ENCODE data around the gene HIF3A.

The HIF3A gene

GRCh38 chr19:46298479-46299003 is 1.7 kb downstream of the HIF3A start:
- no peak overlapping the region for H4K8ac ChIP-seq (ENCODE audit: low read depth, low read length)
- peak overlapping the region; percentile 4 for H3K4me2 ChIP-seq (ENCODE audit: insufficient read depth, low read length, poor library complexity, severe bottlenecking)
- no peak overlapping the region for H3K27ac ChIP-seq (replicated peaks; ENCODE audit: low read length)
- H3K79me1 ChIP-seq (ENCODE audit: low read depth, low read length), result peaks cover 4% of the 10 kb centered on the region
- peaks cover 0 to 4% of the 10 kb centered on the region in 2 donors for H3K9me3 ChIP-seq (replicated peaks in 1 of 2; ENCODE audit: control insufficient read depth in 2 of 2, insufficient read depth in 1 of 2, low read depth in 1 of 2, low read length in 2 of 2)
- whole genome bisulfite sequencing, 2 donors (ENCODE audit: extremely low coverage in 2 of 2, insufficient read length in 2 of 2, insufficient replicate concordance in 1 of 2), result no CpG with 5 or more reads among the region's 7 CpGs
- no peak overlapping the region for H3K9ac ChIP-seq (ENCODE audit: low read depth, low read length, poor library complexity)
- H3K4ac ChIP-seq (ENCODE audit: low read length), result no peak overlapping the region
- peaks cover 10 to 24% of the 10 kb centered on the region in 2 donors for H3K4me1 ChIP-seq (ENCODE audit: control insufficient read depth in 2 of 2, insufficient read depth in 1 of 2, low read depth in 1 of 2, low read length in 2 of 2)
- peak overlapping the region; percentile 68 for H2BK120ac ChIP-seq (ENCODE audit: low read depth, low read length)
- peak overlapping the region; percentile 34 for H2BK5ac ChIP-seq (ENCODE audit: low read length)
- peak overlapping the region; percentile 90 for H2BK12ac ChIP-seq (ENCODE audit: low read length)
- H4K91ac ChIP-seq (ENCODE audit: low read depth, low read length, poor library complexity), result no peak overlapping the region
- peak overlapping the region; percentile 62 for H2BK15ac ChIP-seq (ENCODE audit: low read length)
- no peaks in the 10 kb centered on the region for H3K27me3 ChIP-seq (ENCODE audit: control insufficient read depth in 3 of 3, insufficient read depth in 3 of 3, low read depth in 1 of 3, low read length in 3 of 3)
- H3K14ac ChIP-seq (ENCODE audit: low read length), result no peak overlapping the region
- H3K23ac ChIP-seq (ENCODE audit: low read depth, low read length, poor library complexity), result no peak overlapping the region
- no peak overlapping the region for H2AFZ ChIP-seq (ENCODE audit: low read length)
- H2AK5ac ChIP-seq (ENCODE audit: low read depth, low read length), result peak overlapping the region; percentile 99
- H3K4me3 ChIP-seq (ENCODE audit: low read length in 2 of 2), result no peak overlapping the region
- peak overlapping the region; percentile 85 for H3K18ac ChIP-seq (ENCODE audit: low read length)
- DNase-seq (ENCODE audit: low spot score), result no peak
- no peaks in the 10 kb centered on the region for H3K36me3 ChIP-seq (replicated peaks in 1 of 2; ENCODE audit: control insufficient read depth in 2 of 2, insufficient read depth in 2 of 2, low read length in 2 of 2)

- no peak overlapping the region for H4K8ac ChIP-seq (ENCODE audit: low read depth, low read length)
- no peak for DNase-seq (ENCODE audit: low spot score)
- peak overlapping the region; percentile 62 for H2BK15ac ChIP-seq (ENCODE audit: low read length)
- H3K4me2 ChIP-seq (ENCODE audit: insufficient read depth, low read length, poor library complexity, severe bottlenecking), result peak overlapping the region; percentile 4
- no peak overlapping the region for H2AFZ ChIP-seq (ENCODE audit: low read length)
- no peaks in the 10 kb centered on the region for H3K27me3 ChIP-seq (ENCODE audit: control insufficient read depth in 3 of 3, insufficient read depth in 3 of 3, low read depth in 1 of 3, low read length in 3 of 3)
- H3K79me1 ChIP-seq (ENCODE audit: low read depth, low read length), result peaks cover 4% of the 10 kb centered on the region
- no peak overlapping the region for H4K91ac ChIP-seq (ENCODE audit: low read depth, low read length, poor library complexity)
- no peak overlapping the region for H3K9ac ChIP-seq (ENCODE audit: low read depth, low read length, poor library complexity)
- no peak overlapping the region for H3K27ac ChIP-seq (replicated peaks; ENCODE audit: low read length)
- no peak overlapping the region for H3K23ac ChIP-seq (ENCODE audit: low read depth, low read length, poor library complexity)
- H3K14ac ChIP-seq (ENCODE audit: low read length), result peak overlapping the region; percentile 32
- H3K4ac ChIP-seq (ENCODE audit: low read length), result no peak overlapping the region
- H2BK12ac ChIP-seq (ENCODE audit: low read length), result no peak overlapping the region
- H2BK120ac ChIP-seq (ENCODE audit: low read depth, low read length), result peak overlapping the region; percentile 68
- H3K36me3 ChIP-seq (replicated peaks in 1 of 2; ENCODE audit: control insufficient read depth in 2 of 2, insufficient read depth in 2 of 2, low read length in 2 of 2), result no peaks in the 10 kb centered on the region
- H2AK5ac ChIP-seq (ENCODE audit: low read depth, low read length), result peak overlapping the region; percentile 99
- H3K4me3 ChIP-seq (ENCODE audit: low read length in 2 of 2), result no peak overlapping the region
- H3K9me3 ChIP-seq (replicated peaks in 1 of 2; ENCODE audit: control insufficient read depth in 2 of 2, insufficient read depth in 1 of 2, low read depth in 1 of 2, low read length in 2 of 2), result peaks cover 0 to 4% of the 10 kb centered on the region in 2 donors
- H2BK5ac ChIP-seq (ENCODE audit: low read length), result peak overlapping the region; percentile 34
- peaks cover 10 to 28% of the 10 kb centered on the region in 2 donors for H3K4me1 ChIP-seq (ENCODE audit: control insufficient read depth in 2 of 2, insufficient read depth in 1 of 2, low read depth in 1 of 2, low read length in 2 of 2)
- no CpG with 5 or more reads among the region's 11 CpGs for WGBS, 2 donors (ENCODE audit: extremely low coverage in 2 of 2, insufficient read length in 2 of 2, insufficient replicate concordance in 1 of 2)
- peak overlapping the region; percentile 88 for H3K18ac ChIP-seq (ENCODE audit: low read length)
Measured at GRCh38 chr19:46299004-46299509, 2.2 kb downstream of the HIF3A start.

- Histone ChIP-seq H3K27me3 (ENCODE audit: control insufficient read depth in 3 of 3, insufficient read depth in 3 of 3, low read depth in 1 of 3, low read length in 3 of 3) (no peaks in the 10 kb centered on the region), H4K91ac (ENCODE audit: low read depth, low read length, poor library complexity) (no peak overlapping the region), H3K4me2 (ENCODE audit: insufficient read depth, low read length, poor library complexity, severe bottlenecking) (no peak overlapping the region), H3K14ac (ENCODE audit: low read length) (no peak overlapping the region), H3K23ac (ENCODE audit: low read depth, low read length, poor library complexity) (no peak overlapping the region), H2AK5ac (ENCODE audit: low read depth, low read length) (no peak overlapping the region), H3K9me3 (replicated peaks in 1 of 2; ENCODE audit: control insufficient read depth in 2 of 2, insufficient read depth in 1 of 2, low read depth in 1 of 2, low read length in 2 of 2) (peaks cover 0 to 4% of the 10 kb centered on the region in 2 donors), H2BK5ac (ENCODE audit: low read length) (no peak overlapping the region), H3K18ac (ENCODE audit: low read length) (no peak overlapping the region), H3K9ac (ENCODE audit: low read depth, low read length, poor library complexity) (no peak overlapping the region), H3K4me1 (ENCODE audit: control insufficient read depth in 2 of 2, insufficient read depth in 1 of 2, low read depth in 1 of 2, low read length in 2 of 2) (peaks cover 10 to 28% of the 10 kb centered on the region in 2 donors), H3K36me3 (replicated peaks in 1 of 2; ENCODE audit: control insufficient read depth in 2 of 2, insufficient read depth in 2 of 2, low read length in 2 of 2) (no peaks in the 10 kb centered on the region), H4K8ac (ENCODE audit: low read depth, low read length) (no peak overlapping the region), H2AFZ (ENCODE audit: low read length) (no peak overlapping the region), H2BK12ac (ENCODE audit: low read length) (no peak overlapping the region), H2BK120ac (ENCODE audit: low read depth, low read length) (no peak overlapping the region), H3K79me1 (ENCODE audit: low read depth, low read length) (peaks cover 4% of the 10 kb centered on the region), H3K4ac (ENCODE audit: low read length) (no peak overlapping the region), H2BK15ac (ENCODE audit: low read length) (no peak overlapping the region), H3K27ac (replicated peaks; ENCODE audit: low read length) (no peak overlapping the region), H3K4me3 (ENCODE audit: low read length in 2 of 2) (no peak overlapping the region)
- DNase-seq (ENCODE audit: low spot score), result no peak
- WGBS, 2 donors (ENCODE audit: extremely low coverage in 2 of 2, insufficient read length in 2 of 2, insufficient replicate concordance in 1 of 2), result no CpG with 5 or more reads among the region's 7 CpGs
Measured at GRCh38 chr19:46299695-46300094, 2.9 kb downstream of the HIF3A start.

GRCh38 chr19:46303322-46303690 is 6.5 kb downstream of the HIF3A start:
- Histone ChIP-seq H3K4ac (ENCODE audit: low read length) (peak overlapping the region; percentile 2), H3K79me1 (ENCODE audit: low read depth, low read length) (no peaks in the 10 kb centered on the region), H3K27ac (replicated peaks; ENCODE audit: low read length) (peak overlapping the region; percentile 25), H3K9ac (ENCODE audit: low read depth, low read length, poor library complexity) (peak overlapping the region; percentile 54), H3K4me2 (ENCODE audit: insufficient read depth, low read length, poor library complexity, severe bottlenecking) (peak overlapping the region; percentile 48), H3K18ac (ENCODE audit: low read length) (peak overlapping the region; percentile 96), H2BK120ac (ENCODE audit: low read depth, low read length) (no peak overlapping the region), H3K9me3 (replicated peaks in 1 of 2; ENCODE audit: control insufficient read depth in 2 of 2, insufficient read depth in 1 of 2, low read depth in 1 of 2, low read length in 2 of 2) (peaks cover 10 to 14% of the 10 kb centered on the region in 2 donors), H3K14ac (ENCODE audit: low read length) (peak overlapping the region; percentile 94), H2BK12ac (ENCODE audit: low read length) (no peak overlapping the region), H2BK5ac (ENCODE audit: low read length) (peak overlapping the region; percentile 32), H3K36me3 (replicated peaks in 1 of 2; ENCODE audit: control insufficient read depth in 2 of 2, insufficient read depth in 2 of 2, low read length in 2 of 2) (peaks cover 0 to 17% of the 10 kb centered on the region in 2 donors), H4K91ac (ENCODE audit: low read depth, low read length, poor library complexity) (peak overlapping the region; percentile 59), H3K27me3 (ENCODE audit: control insufficient read depth in 3 of 3, insufficient read depth in 3 of 3, low read depth in 1 of 3, low read length in 3 of 3) (no peaks in the 10 kb centered on the region), H4K8ac (ENCODE audit: low read depth, low read length) (peak overlapping the region; percentile 48), H3K4me1 (ENCODE audit: control insufficient read depth in 2 of 2, insufficient read depth in 1 of 2, low read depth in 1 of 2, low read length in 2 of 2) (peaks cover 10 to 20% of the 10 kb centered on the region in 2 donors), H2BK15ac (ENCODE audit: low read length) (peak overlapping the region; percentile 69), H3K4me3 (ENCODE audit: low read length in 2 of 2) (peak overlapping the region in 1 of 2 donors; percentile 74), H2AFZ (ENCODE audit: low read length) (no peak overlapping the region), H3K23ac (ENCODE audit: low read depth, low read length, poor library complexity) (peak overlapping the region; percentile 81), H2AK5ac (ENCODE audit: low read depth, low read length) (peak overlapping the region; percentile 98)
- no CpG with 5 or more reads among the region's 10 CpGs for WGBS, 2 donors (ENCODE audit: extremely low coverage in 2 of 2, insufficient read length in 2 of 2, insufficient replicate concordance in 1 of 2)
- DNase-seq (ENCODE audit: low spot score), result no peak
